Measurements from ENCODE around the gene IGFBP2.
A peak's percentile ranks its signal among the peaks of the same experiment; 100 is the strongest.

IGFBP2 gene

GRCh38 chr2:216643986-216644659 lies 10.9 kb downstream of the IGFBP2 start:
- no peak for DNase-seq

- no peak for DNase-seq
These were observed 11.8 kb downstream of the IGFBP2 start for GRCh38 chr2:216644842-216645635.

- DNase-seq, result no peak
These were observed 12.4 kb downstream of the IGFBP2 start for GRCh38 chr2:216645636-216645950.

- DNase-seq, result no peak
These were observed 12.9 kb downstream of the IGFBP2 start for GRCh38 chr2:216646116-216646515.

GRCh38 chr2:216648105-216648504 lies 14.9 kb downstream of the IGFBP2 start:
- DNase-seq, result no peak

DNA sequence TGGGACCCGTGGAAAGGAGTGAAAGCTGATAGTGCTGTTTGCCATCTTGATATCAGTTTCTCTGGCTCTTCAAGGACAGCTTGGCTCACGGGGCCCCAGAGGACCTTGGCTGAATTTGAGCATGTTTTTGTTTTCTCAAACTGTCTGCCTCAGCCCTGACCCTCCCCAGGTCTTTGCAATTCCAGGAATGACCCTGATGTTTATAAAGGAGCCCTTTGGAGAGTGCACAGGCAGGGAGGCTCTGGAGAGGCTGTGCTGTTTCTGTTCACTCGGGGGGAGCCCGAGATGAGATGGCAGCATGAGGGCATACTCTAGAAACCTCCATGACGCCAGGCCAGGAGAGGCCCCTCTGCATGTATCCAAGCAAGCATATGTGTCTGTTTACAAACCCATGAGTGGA lies 16.4 kb downstream of the IGFBP2 start:
- no peak for DNase-seq

DNA sequence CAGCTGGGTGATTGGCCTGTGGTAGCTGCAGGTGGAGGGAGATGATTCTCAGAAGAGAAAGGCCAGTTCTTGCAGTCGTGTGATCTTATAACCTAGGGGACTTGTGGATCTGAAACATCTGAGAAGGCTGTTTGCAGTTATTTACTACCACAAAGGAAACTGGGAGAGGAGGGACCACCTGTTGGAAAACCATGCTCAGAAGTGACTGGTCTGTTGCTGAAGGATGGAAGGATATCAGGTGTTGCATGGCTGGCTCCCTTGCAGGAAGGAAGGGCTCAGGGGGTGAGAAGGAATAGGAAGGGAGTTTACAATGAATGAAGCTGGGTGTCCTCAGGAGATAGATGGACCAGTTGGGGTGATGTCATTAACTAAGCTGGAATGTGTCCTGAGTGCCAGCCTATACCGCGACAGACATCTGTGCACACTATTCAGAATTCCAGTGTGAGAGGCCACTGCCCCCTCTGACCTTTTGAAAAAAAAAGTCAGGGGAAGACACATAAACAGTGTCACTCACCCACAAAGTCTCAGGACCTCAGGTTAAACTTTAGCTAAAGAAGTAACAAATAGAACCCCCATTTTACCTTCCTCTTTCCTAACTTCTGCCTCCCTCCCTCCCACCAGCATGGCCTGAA lies 17.5 kb downstream of the IGFBP2 start:
- DNase-seq, result no peak

DNA sequence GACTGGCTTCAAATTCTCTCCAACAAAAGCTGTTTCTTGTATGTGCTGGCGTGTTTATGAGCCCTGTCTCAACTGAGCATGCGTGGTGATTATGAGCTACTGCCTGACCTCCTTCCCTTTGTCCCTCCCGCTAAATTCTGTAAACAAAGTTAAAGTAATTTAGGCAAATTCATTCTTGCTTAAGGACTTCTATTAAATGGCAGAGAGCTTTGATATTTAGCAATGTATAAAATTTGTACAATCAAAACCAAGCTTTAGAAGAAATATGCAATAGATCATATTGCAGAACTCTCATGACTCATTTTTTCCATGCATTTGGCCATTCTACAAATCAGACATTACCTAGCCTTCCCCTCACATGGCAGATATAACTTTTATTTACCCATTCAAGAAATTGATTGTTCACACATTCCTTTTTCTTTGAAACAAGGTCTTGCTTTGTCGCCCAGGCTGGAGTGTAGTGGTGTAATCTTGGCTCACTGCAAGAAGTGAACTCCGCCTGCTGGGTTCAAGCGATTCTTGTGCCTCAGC lies 18.2 kb downstream of the IGFBP2 start:
- peak; percentile 65 for DNase-seq

- DNase-seq, result no peak
These were observed 19.3 kb downstream of the IGFBP2 start for GRCh38 chr2:216652566-216652965.

DNA sequence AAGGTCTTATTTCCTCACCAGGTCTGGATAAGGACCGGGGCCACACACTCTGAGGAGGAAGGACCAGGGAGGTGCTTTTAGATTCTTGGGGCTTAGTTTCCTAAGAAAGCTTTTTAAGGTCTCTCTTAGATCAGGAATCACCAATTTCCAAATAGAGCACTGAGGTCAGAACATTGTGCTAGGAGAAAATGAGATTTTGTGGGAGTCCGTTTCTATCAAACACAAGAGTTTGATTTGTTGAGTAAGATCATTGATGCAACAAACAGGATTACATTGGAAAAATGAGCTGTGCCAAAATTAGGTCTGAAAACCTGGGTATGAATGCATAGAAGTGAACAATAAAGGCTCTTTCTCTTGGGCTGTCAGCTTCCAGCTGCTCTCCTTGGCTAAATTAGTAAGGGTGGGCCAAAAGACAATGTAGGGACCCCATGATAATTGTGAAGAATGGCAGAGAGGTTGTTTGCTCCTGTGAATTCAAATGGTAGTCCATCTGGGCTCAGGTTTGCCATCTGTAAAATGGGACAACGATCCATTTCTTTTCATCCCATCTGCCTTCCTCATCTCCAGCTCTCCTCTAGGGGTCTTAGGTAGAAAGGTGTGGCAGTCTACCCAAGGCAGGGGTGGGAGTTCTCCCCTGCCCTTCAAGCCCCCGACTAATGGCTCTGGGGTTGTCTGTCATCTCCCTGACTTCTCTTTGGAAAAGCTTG lies 20.0 kb downstream of the IGFBP2 start:
- DNase-seq, result no peak

GRCh38 chr2:216653931-216654365 lies 20.7 kb downstream of the IGFBP2 start:
- peak; percentile 13 for DNase-seq

- no peak for DNase-seq
These were observed 21.4 kb downstream of the IGFBP2 start for GRCh38 chr2:216654528-216655052.

DNA sequence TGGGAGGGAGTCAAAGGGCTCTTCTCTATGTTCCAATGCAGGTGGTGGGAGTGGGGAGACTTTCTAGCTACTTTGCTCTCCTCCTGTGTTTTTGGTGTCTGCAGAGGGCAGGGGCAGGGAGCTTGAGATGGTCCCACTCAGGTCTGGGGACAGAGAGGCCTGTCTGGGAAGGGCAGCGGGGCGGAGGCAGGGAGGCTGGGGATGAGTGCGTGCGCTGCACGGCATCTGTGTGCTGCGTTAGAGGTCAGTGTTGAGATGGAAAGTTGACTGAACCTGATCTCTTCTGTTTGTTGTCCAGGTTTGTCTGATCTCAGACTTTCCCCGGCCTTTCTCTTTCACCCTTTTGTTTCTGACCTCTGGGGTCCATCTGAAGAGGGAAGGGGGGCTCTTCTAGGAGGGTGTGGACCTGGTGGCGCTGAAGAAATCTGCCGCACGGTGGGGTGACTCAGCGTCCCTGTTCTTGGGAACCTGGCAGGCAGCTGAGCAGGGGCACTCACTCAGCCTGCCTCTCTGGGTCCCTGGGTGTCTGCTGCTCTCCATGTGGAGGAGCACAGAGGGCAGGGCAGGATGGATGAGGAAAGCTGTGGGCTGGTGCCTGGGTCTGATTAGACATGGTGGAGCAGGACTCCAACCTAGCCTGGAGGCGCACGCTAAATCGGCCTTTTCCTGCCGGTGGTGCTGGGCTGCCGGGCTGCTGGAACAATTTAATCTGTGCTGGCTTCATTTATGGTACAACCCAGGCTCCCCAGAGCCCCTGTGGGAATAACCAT lies 24.1 kb downstream of the IGFBP2 start:
- DNase-seq, result no peak

GRCh38 chr2:216657980-216658379 lies 24.8 kb downstream of the IGFBP2 start:
- no peak for DNase-seq

- no peak for DNase-seq
These were observed 25.5 kb downstream of the IGFBP2 start for GRCh38 chr2:216658757-216659156.

DNA sequence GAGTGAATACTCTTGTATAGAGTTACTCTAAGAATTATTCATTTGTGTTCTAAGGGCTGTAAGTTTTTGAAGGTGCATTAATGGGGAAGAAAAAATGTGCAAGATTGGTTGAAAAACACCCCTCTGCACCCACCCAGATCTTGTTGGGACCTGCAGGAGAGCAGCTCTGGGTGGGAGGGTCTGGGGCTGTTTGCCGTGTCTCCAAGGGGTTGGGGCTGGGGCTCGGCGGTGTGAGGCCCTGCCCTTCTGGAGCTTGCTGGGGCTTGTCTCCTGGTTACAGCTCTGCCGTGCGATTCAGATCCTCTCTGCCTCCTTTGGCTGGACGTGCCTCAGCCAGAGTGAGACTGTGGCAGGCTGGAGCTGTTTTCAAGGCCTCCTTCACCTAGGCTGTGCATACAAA lies 26.1 kb downstream of the IGFBP2 start:
- DNase-seq, result no peak

- no peak for DNase-seq
These were observed 27.3 kb downstream of the IGFBP2 start for GRCh38 chr2:216660496-216660895.

DNA sequence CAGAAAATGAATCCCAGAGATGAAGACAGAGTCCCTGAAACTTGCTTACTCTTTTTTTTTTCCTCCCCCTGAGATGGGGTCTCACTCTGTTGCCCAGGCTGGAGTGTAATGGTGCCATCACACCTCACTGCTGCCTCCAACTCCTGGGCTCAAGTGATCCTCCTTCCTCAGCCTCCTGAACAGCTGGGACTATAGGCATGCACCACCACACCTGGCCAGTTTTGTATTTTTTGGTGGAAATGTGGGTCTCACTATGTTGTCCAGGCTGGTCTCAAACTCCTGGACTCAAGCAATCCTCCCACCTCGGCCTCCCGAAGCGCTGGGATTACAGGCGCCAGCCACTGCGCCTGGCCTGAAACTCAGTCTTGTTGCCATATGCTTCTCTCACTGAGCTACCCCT lies 27.8 kb downstream of the IGFBP2 start:
- no peak for DNase-seq

- no peak for DNase-seq
These were observed 28.6 kb downstream of the IGFBP2 start for GRCh38 chr2:216661639-216662375.

GRCh38 chr2:216663106-216663505 lies 29.9 kb downstream of the IGFBP2 start:
- DNase-seq, result no peak

- no peak for DNase-seq
These were observed 30.6 kb downstream of the IGFBP2 start for GRCh38 chr2:216663846-216664245.

Data from HCEC 1CT (cell line).